Tongue (tissue), 2 donors: ENCODE results near the gene PMEL. TPM values are rescaled to one million over a fixed set of nuclear protein-coding genes. Genes with fewer than 3 reads are reported as not detected.
"Not testable (repeated sequence)": the region's sequence is repeated elsewhere in the genome, so short reads cannot be mapped to it uniquely, and the experiment has no call there.

Experiments used
- DNase-seq: peaks from one replicate; pipeline ENCODE4 v3.0.0-alpha.2; 2015
- total RNA-seq: library from RNA; depleted of rRNA; stranded (reverse); fragments of >200 nt; gene quantifications from one replicate; pipeline ENCODE4 v1.2.3, GENCODE V29; 2014

PMEL gene
- total RNA-seq: 2.1 TPM

DNA sequence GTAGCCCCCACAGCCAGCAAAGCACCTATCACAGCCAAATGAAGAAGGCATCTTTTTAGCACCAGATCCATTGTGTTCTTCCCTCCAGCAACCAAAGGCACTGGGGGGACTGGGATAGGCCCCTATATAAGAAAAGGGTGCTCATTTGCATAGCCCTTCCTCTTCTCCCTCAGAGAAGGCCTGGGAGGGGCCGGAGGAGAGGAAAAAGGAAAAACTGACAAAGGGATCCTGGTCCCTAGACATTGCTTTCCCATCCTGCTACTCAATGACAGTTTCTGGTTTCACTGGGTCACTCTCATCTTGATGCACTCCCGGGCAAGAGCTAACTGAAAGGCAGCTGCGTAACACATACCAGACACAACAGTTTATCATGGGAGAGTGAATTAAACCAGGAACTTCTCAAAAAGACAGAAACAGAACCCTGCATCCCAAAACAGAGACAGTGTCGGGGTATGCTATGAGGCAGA is at the start of gene PMEL:
PMEL (minus strand) TSS at position 102 of the 467 bp plus-strand sequence; CDS start at position 71, 31 bp downstream.
- no peak for DNase-seq

DNA sequence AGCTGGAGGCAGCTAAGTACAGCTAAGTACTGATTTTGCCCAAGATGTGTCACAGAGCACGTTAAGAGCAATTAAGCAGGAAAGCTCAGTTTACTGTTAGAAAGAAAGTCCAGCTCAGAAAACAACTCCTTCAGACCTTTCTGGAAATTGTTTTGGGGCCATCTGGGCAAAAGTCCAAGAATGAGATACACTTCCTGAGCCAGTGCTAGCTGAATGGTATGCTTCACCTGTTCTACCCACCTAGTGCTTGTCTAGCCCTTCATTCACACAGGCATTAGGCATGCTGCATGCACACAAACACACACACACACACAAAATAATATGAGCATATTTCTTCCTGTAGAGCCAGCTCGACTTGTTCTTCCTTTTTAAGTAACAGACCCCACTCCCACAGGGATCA is 48.4 kb upstream of the PMEL start:
- DNase-seq: peak; percentile 25

DNA sequence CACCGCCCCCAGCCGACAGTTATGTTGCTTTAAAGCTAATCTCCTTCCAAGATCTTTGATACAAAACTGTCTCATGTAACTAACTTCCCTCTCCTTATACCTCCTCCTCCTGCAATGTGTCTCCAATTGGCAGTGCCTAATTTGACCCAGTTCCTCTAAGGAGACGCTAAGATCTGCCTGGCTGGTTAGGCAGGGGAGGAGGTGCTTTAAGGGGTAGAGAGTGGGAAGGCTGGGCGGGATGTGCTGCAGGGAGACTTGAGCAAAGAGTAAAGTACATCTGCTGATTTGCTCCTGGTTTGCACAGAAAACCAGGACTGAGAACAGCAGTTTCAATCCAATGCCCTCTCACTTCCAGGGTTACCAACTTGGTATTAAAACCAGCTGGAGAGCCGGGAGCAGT is 47.6 kb upstream of the PMEL start:
- DNase-seq: no peak

GRCh38 chr12:56011509-56012090 is 45.8 kb upstream of the PMEL start:
- DNase-seq: no peak

- DNase-seq: no peak
These were observed 44.3 kb upstream of the PMEL start for GRCh38 chr12:56010111-56010570.

GRCh38 chr12:56007564-56008559 is 42.0 kb upstream of the PMEL start:
- peak; percentile 78 for DNase-seq

DNA sequence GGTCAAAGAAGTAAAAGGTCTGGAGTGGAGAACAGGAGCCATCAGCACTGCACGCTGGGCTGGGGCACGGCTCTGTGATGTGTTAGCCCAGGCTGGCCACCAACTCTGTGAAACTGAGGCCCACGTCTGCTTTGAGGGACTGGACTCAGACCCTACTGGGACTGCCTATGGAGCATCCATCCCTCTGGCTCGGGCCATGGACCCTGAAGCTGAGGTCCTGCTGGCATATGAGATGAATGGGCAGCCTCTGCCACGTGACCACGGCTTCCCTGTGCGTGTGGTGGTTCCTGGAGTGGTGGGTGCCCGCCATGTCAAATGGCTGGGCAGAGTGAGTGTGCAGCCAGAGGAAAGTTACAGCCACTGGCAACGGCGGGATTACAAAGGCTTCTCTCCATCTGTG is 38.4 kb upstream of the PMEL start:
- no peak for DNase-seq

- not testable (repeated sequence) for DNase-seq
These were observed 37.5 kb upstream of the PMEL start for GRCh38 chr12:56003376-56003775.

DNA sequence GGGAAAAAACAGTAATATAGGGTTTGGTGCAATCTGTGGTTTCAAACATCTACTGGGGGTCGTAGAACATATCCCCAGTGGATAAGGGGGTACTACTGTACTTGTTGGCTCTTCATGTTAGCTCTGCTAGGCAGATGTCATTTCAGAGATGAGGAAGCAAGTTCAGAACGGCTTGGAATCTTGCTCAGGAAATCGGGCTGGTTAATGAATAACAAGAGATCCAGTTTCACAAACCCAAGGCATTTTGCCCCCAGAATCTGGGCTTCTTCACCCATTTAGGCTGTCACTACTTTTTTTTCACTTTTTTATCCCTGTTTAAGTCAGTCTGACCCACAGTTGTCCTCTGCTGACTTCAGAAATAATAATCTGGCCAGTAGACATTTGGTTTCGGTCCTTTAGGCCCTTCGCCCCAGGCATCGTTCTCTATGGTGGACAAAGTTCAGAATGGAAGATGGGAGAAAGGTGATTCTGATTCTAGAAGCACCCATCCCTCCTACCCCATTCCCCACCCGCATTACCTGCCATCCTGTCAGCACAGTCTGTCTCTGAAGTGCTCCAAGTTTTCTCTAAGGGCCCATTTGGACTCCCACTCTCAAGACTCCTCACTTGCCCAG is 35.8 kb upstream of the PMEL start:
- no peak for DNase-seq

GRCh38 chr12:55999999-56000540 is 34.2 kb upstream of the PMEL start:
- not testable (repeated sequence) for DNase-seq

DNA sequence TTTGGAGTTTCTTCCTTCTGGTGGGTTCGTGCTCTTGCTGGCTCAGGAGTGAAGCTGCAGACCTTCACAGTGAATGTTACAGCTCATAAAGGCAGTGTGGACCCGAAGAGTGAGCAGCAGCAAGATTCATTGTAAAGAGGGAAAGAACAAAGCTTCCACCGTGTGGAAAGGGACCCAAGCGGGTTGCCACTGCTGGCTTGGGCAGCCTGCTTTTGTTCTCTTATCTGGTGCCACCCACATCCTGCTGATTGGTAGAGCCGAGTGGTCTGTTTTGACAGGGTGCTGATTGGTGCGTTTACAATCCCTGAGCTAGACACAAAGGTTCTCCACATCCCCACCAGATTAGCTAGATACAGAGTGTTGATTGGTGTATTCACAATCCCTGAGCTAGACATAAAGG is 33.7 kb upstream of the PMEL start:
- DNase-seq: not testable (repeated sequence)

- DNase-seq: no peak
These were observed 31.7 kb upstream of the PMEL start for GRCh38 chr12:55997535-55997859.

- peak; percentile 98 for DNase-seq
These were observed 31.1 kb upstream of the PMEL start, which contains the start of gene SUOX for GRCh38 chr12:55996715-55997534. TSS of gene SUOX (plus strand) at chr12:55997276. CDS start at chr12:56002222, 4,946 bp downstream.

DNA sequence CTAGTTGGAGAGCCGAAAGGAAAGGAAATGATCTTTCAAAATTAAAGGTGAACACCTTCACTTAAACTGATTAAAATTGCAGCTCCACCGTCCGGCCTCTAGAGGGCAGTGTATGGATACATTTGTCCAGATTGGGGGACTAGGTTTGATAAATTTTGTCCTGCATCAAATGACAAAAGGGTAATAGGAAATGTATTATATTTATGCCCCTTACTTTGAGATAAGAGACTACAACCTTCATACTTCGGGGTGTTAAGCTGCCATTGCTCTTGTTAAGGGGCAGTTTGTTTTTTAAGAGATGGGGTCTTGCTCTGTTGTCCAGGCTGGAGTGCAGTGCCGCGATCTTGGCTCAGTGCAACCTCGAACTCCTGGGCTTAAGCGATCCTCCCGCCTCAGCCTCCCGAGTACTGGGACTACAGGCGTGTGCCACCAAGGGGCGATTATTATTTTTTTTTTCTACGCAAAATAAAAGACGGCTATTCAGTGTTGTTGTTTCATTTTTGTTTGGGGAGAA is 30.4 kb upstream of the PMEL start:
- DNase-seq: peak; percentile 87

- no peak for DNase-seq
These were observed 29.5 kb upstream of the PMEL start for GRCh38 chr12:55995366-55995765.

GRCh38 chr12:55993230-55993853 is 27.5 kb upstream of the PMEL start:
- no peak for DNase-seq

DNA sequence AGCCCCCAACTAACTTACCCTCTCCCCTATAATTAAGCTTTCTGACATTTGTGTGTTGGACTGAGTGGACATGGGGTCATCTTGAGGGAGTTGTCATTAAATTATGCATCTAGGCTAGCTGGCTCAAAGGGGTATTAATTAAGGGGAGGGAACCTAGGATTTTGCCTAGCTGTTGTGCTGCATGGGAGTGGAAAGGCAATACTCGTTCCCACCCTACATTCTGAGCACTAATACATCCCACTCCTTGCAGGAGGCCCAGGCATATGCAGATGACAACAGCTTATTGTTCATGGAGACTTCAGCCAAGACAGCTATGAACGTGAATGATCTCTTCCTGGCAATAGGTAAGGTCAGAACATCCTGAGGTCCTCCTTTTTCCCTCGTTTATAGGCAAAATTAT is 25.3 kb upstream of the PMEL start:
- no peak for DNase-seq

- not testable (repeated sequence) for DNase-seq
These were observed 20.1 kb upstream of the PMEL start for GRCh38 chr12:55985976-55986375.

- DNase-seq: no peak
These were observed 19.5 kb upstream of the PMEL start for GRCh38 chr12:55985341-55985740.

- DNase-seq: no peak
These were observed 19.0 kb upstream of the PMEL start for GRCh38 chr12:55984861-55985260.
